ENCODE measurements around the gene G2E3. TPM values are rescaled to one million over a fixed set of nuclear protein-coding genes. Genes with fewer than 3 reads are reported as not detected.
"Not testable (repeated sequence)": the region's sequence is repeated elsewhere in the genome, so short reads cannot be mapped to it uniquely, and the experiment has no call there.

The G2E3 gene
- 22.4 and 24.3 TPM in 2 replicates for total RNA-seq (2014; rRNA removed; shearing (Covaris generic))
- polyA plus RNA-seq (2015; cell fraction: cytosol; rRNA removed) = 24.9 and 31.3 TPM in 2 replicates
- polyA plus RNA-seq (2015; cell fraction: nucleus; rRNA removed) = 55.7 and 63.2 TPM in 2 replicates

GRCh38 chr14:30558675-30559555, at the start of gene G2E3:
G2E3 (plus strand) TSS chr14:30559158; CDS start chr14:30581080, 21,922 bp downstream.
- DNase-seq (ENCODE audit: low read depth) = peak; percentile 90

- DNase-seq (ENCODE audit: low read depth) = no peak
Measured at GRCh38 chr14:30517737-30518136, 41.2 kb upstream of the G2E3 start.

GRCh38 chr14:30518867-30519560, 39.9 kb upstream of the G2E3 start:
- DNase-seq (ENCODE audit: low read depth) = no peak

- no peak for DNase-seq (ENCODE audit: low read depth)
Measured at GRCh38 chr14:30519961-30520360, 39.0 kb upstream of the G2E3 start.

- no peak for DNase-seq (ENCODE audit: low read depth)
Measured at GRCh38 chr14:30520536-30520935, 38.4 kb upstream of the G2E3 start.

GRCh38 chr14:30521899-30522736, 36.8 kb upstream of the G2E3 start:
- peak; percentile 7 for DNase-seq (ENCODE audit: low read depth)

- DNase-seq (ENCODE audit: low read depth) = no peak
Measured at GRCh38 chr14:30525833-30526232, 33.1 kb upstream of the G2E3 start.

- no peak for DNase-seq (ENCODE audit: low read depth)
Measured at GRCh38 chr14:30527196-30527595, 31.8 kb upstream of the G2E3 start.

GRCh38 chr14:30528119-30528518, 30.8 kb upstream of the G2E3 start:
- no peak for DNase-seq (ENCODE audit: low read depth)

- no peak for DNase-seq (ENCODE audit: low read depth)
Measured at GRCh38 chr14:30528778-30529642, 29.9 kb upstream of the G2E3 start.

GRCh38 chr14:30532264-30532663, 26.7 kb upstream of the G2E3 start:
- DNase-seq (ENCODE audit: low read depth) = no peak

GRCh38 chr14:30533126-30533525, 25.8 kb upstream of the G2E3 start:
- no peak for DNase-seq (ENCODE audit: low read depth)

- DNase-seq (ENCODE audit: low read depth) = peak; percentile 3
Measured at GRCh38 chr14:30541318-30541717, 17.6 kb upstream of the G2E3 start.

GRCh38 chr14:30546735-30547134, 12.2 kb upstream of the G2E3 start:
- DNase-seq (ENCODE audit: low read depth) = not testable (repeated sequence)

GRCh38 chr14:30547388-30548048, 11.4 kb upstream of the G2E3 start:
- DNase-seq (ENCODE audit: low read depth) = no peak

- DNase-seq (ENCODE audit: low read depth) = no peak
Measured at GRCh38 chr14:30550335-30550734, 8.6 kb upstream of the G2E3 start.

- DNase-seq (ENCODE audit: low read depth) = no peak
Measured at GRCh38 chr14:30551460-30551859, 7.5 kb upstream of the G2E3 start.

- peak; percentile 76 for DNase-seq (ENCODE audit: low read depth)
Measured at GRCh38 chr14:30553311-30553989, 5.5 kb upstream of the G2E3 start.

GRCh38 chr14:30558362-30558674, 640 bp upstream of the G2E3 start:
- no peak for DNase-seq (ENCODE audit: low read depth)
